Measurements from ENCODE around the gene PCK1. TPM values are rescaled to one million over a fixed set of nuclear protein-coding genes. Genes with fewer than 3 reads are reported as not detected.
A peak's percentile ranks its signal among the peaks of the same experiment; 100 is the strongest.

Gene PCK1
- polyA plus RNA-seq, 3 donors = not detected

GRCh38 chr20:57526087-57526884 lies 34.6 kb upstream of the PCK1 start:
- Histone ChIP-seq H3K4me3 (replicated peaks in 1 of 3; ENCODE audit: low read depth in 2 of 3, low read length in 3 of 3) (no peak overlapping the region), H3K4me2 (replicated peaks; ENCODE audit: extremely low read depth, low read length, poor library complexity, severe bottlenecking) (no peak overlapping the region), H3K79me2 (ENCODE audit: insufficient read depth, low read length) (no peaks in the 10 kb centered on the region), H2AFZ (ENCODE audit: insufficient read depth, low read depth, low read length, poor library complexity, severe bottlenecking) (no peak overlapping the region), H3K4me1 (ENCODE audit: control insufficient read depth in 1 of 2, insufficient read depth in 2 of 2, low read length in 2 of 2) (no peaks in the 10 kb centered on the region), H3K36me3 (replicated peaks in 1 of 2; ENCODE audit: control insufficient read depth in 1 of 2, insufficient read depth in 2 of 2, low read length in 2 of 2) (no peaks in the 10 kb centered on the region), H3K9ac (ENCODE audit: insufficient read depth, low read length, poor library complexity, severe bottlenecking) (no peak overlapping the region), H3K27ac (ENCODE audit: low read depth in 1 of 2, low read length in 2 of 2) (no peak overlapping the region), H4K20me1 (ENCODE audit: insufficient read depth, low read length) (no peaks in the 10 kb centered on the region), H3K27me3 (ENCODE audit: control insufficient read depth in 2 of 2, insufficient read depth in 2 of 2, low read length in 2 of 2) (peaks cover 0 to 2% of the 10 kb centered on the region in 2 donors), H3K9me3 (replicated peaks in 1 of 2; ENCODE audit: control insufficient read depth in 1 of 2, insufficient read depth in 1 of 2, low read length in 2 of 2) (no peaks in the 10 kb centered on the region)
- no peak overlapping the region for H3K4me3 Mint-ChIP-seq
- TF ChIP-seq CTCF (IDR thresholded peaks at IDR 0.05) = no peak
- H3K27ac Mint-ChIP-seq = no peak overlapping the region
- no peak for DNase-seq
- H3K36me3 Mint-ChIP-seq = no peaks in the 10 kb centered on the region
- WGBS (ENCODE audit: insufficient coverage) = 82% methylated on average over 17 of the region's 17 CpGs
- H3K27me3 Mint-ChIP-seq (ENCODE audit: low read depth in 3 of 3) = peaks cover 2 to 15% (median 14%) of the 10 kb centered on the region in 3 donors
- peaks cover 0 to 1% (median 0%) of the 10 kb centered on the region in 7 donors for H3K9me3 Mint-ChIP-seq
- intact Hi-C loops (cut with micrococcal nuclease) = no loop called here
- no peaks in the 10 kb centered on the region for H3K4me1 Mint-ChIP-seq

GRCh38 chr20:57526885-57527460 lies 33.9 kb upstream of the PCK1 start:
- Mint-ChIP-seq H3K36me3 (no peaks in the 10 kb centered on the region), H3K4me3 (no peak overlapping the region), H3K27me3 (ENCODE audit: low read depth in 3 of 3) (peaks cover 2 to 17% (median 15%) of the 10 kb centered on the region in 3 donors), H3K4me1 (no peaks in the 10 kb centered on the region), H3K9me3 (peaks cover 0 to 1% (median 0%) of the 10 kb centered on the region in 7 donors), H3K27ac (peak overlapping the region in 2 of 7 donors; percentile 4 to 18)
- no peak overlapping the region for H3K9ac ChIP-seq (ENCODE audit: insufficient read depth, low read length, poor library complexity, severe bottlenecking)
- whole genome bisulfite sequencing (ENCODE audit: insufficient coverage) = 73% methylated on average over 19 of the region's 19 CpGs
- no peaks in the 10 kb centered on the region for H3K79me2 ChIP-seq (ENCODE audit: insufficient read depth, low read length)
- intact Hi-C loops (cut with micrococcal nuclease) = no loop called here
- no peaks in the 10 kb centered on the region for H3K4me1 ChIP-seq (ENCODE audit: control insufficient read depth in 1 of 2, insufficient read depth in 2 of 2, low read length in 2 of 2)
- no peak overlapping the region for H2AFZ ChIP-seq (ENCODE audit: insufficient read depth, low read depth, low read length, poor library complexity, severe bottlenecking)
- H4K20me1 ChIP-seq (ENCODE audit: insufficient read depth, low read length) = no peaks in the 10 kb centered on the region
- TF ChIP-seq CTCF (IDR thresholded peaks at IDR 0.05) = no peak
- DNase-seq = no peak
- H3K27ac ChIP-seq (ENCODE audit: low read depth in 1 of 2, low read length in 2 of 2) = no peak overlapping the region
- no peak overlapping the region for H3K4me2 ChIP-seq (replicated peaks; ENCODE audit: extremely low read depth, low read length, poor library complexity, severe bottlenecking)
- H3K4me3 ChIP-seq (replicated peaks in 1 of 3; ENCODE audit: low read depth in 2 of 3, low read length in 3 of 3) = no peak overlapping the region
- no peaks in the 10 kb centered on the region for H3K9me3 ChIP-seq (replicated peaks in 1 of 2; ENCODE audit: control insufficient read depth in 1 of 2, insufficient read depth in 1 of 2, low read length in 2 of 2)
- no peaks in the 10 kb centered on the region for H3K36me3 ChIP-seq (replicated peaks in 1 of 2; ENCODE audit: control insufficient read depth in 1 of 2, insufficient read depth in 2 of 2, low read length in 2 of 2)
- peaks cover 0 to 2% of the 10 kb centered on the region in 2 donors for H3K27me3 ChIP-seq (ENCODE audit: control insufficient read depth in 2 of 2, insufficient read depth in 2 of 2, low read length in 2 of 2)

Measured in CD14-positive monocyte (primary cell).